Measurements from ENCODE around the gene TIGD4.

Gene TIGD4

GRCh38 chr4:152719801-152720556 lies 59.6 kb downstream of the TIGD4 start:
- DNase-seq = peak; percentile 53
